GM12872 (cell line): Measurements from ENCODE around the gene PRL.

ENCODE experiments used
- CTCF ChIP-seq: IDR thresholded peaks from 3 replicates; pipeline ENCODE4 v1.5.1; 2011; ENCODE audit warnings: low read depth, mild to moderate bottlenecking, low read length, moderate library complexity; ENCODE audit not compliant: insufficient read depth

The PRL gene

GRCh38 chr6:22295145-22295544 lies 1.7 kb downstream of the PRL start:
- TF ChIP-seq CTCF = no peak

GRCh38 chr6:22294301-22294700 lies 2.5 kb downstream of the PRL start:
- no peak for TF ChIP-seq CTCF

- no peak for TF ChIP-seq CTCF
Measured at GRCh38 chr6:22290045-22290444, 6.8 kb downstream of the PRL start.

- TF ChIP-seq CTCF = no peak
Measured at GRCh38 chr6:22288721-22289120, 8.1 kb downstream of the PRL start.

GRCh38 chr6:22284666-22285065 lies 12.2 kb downstream of the PRL start:
- no peak for TF ChIP-seq CTCF

GRCh38 chr6:22281341-22282085 lies 15.3 kb downstream of the PRL start:
- TF ChIP-seq CTCF = no peak

GRCh38 chr6:22279427-22279826 lies 17.4 kb downstream of the PRL start:
- TF ChIP-seq CTCF = no peak
